22Rv1 (cell line): ENCODE measurements around the gene GPR84.

Source experiments
- CTCF ChIP-seq: fragments of 450-650 bp; IDR thresholded peaks from 2 replicates; pipeline ENCODE4 v1.5.1; 2017; ENCODE audit warnings: mild to moderate bottlenecking
- ZFX ChIP-seq: fragments of 450-650 bp; IDR thresholded peaks from 2 replicates; pipeline ENCODE4 v1.6.1; 2017; ENCODE audit warnings: antibody characterized with exemption, borderline replicate concordance

- TF ChIP-seq CTCF, result peak; percentile 93
- no peak for TF ChIP-seq ZFX
Observed at GRCh38 chr12:54394281-54394719, 30.0 kb upstream of the GPR84 start.
